ENCODE results near the gene ABHD12.

ABHD12 gene

DNA sequence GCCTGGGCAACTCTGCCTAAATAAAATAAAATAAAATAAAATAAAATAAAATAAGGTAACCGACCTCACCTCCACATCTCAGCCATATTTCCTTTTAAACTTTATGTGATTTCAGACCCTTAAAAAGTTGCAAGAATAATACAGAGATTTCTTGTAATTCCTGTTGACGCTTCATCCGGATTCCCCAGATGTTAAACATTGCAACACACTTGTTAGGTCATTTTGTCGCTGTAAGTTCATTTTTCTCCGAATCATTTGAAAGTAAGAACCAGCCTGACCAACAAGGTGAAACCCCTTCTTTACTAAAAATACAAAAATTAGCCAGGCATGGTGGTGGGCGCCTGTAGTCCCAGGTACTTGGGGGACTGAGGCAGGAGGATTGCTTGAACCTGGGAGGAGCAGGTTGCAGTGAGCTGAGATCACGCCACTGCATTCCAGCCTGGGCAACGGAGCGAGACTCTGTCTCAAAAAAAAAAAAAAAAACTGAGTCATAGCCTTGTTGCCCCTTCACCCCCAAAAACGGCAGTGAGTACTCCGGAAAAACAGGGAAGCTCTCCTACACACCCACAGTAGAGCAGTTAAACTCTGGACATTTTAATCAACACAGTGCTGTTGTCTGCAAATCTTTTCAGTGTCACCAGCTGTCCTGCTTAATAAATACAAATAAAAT, 136.9 kb downstream of the ABHD12 start:
- DNase-seq = no peak

DNA sequence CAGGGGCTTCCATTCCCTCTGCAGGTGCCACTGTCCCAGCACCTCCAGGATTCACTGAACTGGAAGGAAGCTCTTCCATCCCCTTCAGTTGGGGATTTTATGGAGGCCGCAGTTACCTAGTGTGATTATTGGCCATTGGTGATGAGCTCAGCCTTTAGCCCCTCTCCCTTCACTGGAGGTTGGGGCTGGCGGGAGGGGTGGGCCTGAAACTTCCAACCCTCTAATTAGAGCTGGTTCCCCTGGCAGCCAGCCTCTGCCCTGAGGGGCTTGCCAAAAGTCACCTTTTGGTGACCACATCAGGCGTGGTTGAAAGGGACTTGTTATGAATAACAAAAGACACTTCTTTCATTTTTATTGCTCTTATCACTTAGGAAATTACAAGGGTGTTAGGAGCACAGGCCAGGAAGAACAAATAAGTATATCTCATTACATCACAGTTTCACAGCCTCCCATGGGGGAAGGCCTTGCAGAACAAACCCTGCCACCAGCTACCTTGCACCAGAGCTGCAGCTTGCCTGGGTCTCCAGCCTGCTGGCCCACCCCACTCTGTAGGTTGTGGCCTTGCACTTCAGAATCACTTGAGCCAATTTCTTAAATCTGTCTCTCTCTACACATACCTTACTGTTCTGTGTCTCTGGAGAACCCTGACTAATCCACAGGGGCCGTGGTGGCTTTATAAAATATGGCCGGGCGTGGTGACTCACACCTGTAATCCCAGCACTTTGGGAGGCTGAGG, 137.8 kb downstream of the ABHD12 start:
- no peak for DNase-seq

DNA sequence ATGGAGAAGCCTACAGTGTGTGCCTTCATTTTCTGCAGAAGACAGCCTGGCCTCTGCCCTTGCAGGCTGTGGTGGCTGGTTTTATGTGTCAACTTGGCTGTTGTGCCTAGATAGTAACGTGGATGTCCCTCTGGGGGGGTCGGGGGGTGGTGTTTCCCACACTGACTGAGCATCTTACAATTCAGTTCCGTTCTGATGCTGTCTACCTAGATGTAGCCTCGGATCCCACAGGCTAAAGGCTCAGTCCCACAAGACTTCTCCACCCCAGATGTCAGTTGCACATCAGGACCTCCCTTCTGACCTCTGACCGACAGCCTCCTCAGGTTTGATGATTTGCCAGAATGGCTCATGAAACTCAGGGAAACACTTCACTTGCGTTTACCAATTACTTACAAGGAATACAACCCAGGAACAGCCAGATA, 138.4 kb downstream of the ABHD12 start:
- DNase-seq = no peak

DNA sequence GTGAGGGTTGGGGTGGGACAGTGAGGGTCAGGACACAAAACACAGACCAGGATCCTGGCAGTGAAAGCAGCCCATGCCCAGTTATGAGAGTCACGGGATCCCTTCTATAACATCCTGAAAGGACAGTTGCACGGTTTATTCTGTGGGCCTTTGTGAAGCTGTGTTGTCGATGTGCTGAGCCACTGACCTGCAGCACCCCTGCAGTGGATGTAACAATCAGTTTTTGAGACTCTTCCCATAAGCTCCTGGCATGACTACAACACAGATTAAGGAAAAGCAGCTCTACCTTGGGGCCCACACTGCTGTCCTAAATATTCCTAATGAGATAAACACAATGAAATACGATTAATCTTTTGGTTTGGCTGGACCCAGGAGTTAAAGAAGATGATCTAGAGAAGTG, 139.1 kb downstream of the ABHD12 start:
- no peak for DNase-seq

- no peak for DNase-seq
These were observed 139.6 kb downstream of the ABHD12 start for GRCh38 chr20:25251019-25251418.

DNA sequence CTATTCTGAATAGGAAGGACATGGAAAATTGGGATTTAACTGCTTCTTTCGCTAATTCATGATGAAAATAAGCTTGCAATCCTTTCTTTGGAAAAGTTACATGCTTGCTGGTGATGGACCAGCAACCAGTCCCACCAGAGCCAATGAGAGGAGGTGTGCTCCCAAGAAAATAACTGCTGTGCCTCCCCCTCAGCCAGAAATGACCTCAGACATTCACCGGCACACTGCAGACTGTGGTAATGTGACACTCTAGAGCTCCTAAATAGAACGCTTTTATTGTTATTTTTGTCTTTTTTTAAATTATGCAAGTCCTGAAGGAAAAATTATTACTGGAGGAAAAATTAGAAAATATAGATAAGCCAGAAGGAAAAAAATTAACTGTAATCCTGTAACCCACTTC, 140.1 kb downstream of the ABHD12 start:
- DNase-seq = no peak
